Activated T-cell treated with anti-CD3 and anti-CD28 coated beads, Interleukin-2, amount 50 U/mL, for 72 hours (primary cell): ENCODE measurements around the gene SRBD1. TPM values are rescaled to one million over a fixed set of nuclear protein-coding genes. Genes with fewer than 3 reads are reported as not detected.

Experiments
- ATAC-seq, 2 donors: fragments of 150-1000 bp; cut with Tn5 transposase; replicated peaks in 1 of 2; 2 replicates each; pipeline ENCODE4 v1.10.0; 2021; ENCODE audit warnings: moderate library complexity in 2 of 2, mild to moderate bottlenecking in 1 of 2
- DNase-seq, 2 donors: peaks; one replicate each; pipeline ENCODE4 v3.0.0; 2021 to 2022; ENCODE audit warnings: mixed read lengths in 1 of 2
- H3K27ac Mint-ChIP-seq: one replicate; pipeline ENCODE4 v1.8.0; 2022; ENCODE audit warnings: mild to moderate bottlenecking, moderate library complexity, mixed read lengths
- H3K27me3 Mint-ChIP-seq: one replicate; pipeline ENCODE4 v1.8.0; 2022; ENCODE audit warnings: low read depth, mixed read lengths
- H3K36me3 Mint-ChIP-seq, 2 donors: one replicate each; pipeline ENCODE4 v1.8.0; 2022; ENCODE audit warnings: mixed read lengths in 2 of 2, mild to moderate bottlenecking in 1 of 2; ENCODE audit not compliant: insufficient read depth in 2 of 2
- H3K4me1 Mint-ChIP-seq: one replicate; pipeline ENCODE4 v1.8.0; 2022; ENCODE audit warnings: low read depth, mixed read lengths
- H3K4me3 Mint-ChIP-seq, 2 donors: one replicate each; pipeline ENCODE4 v1.8.0; 2022; ENCODE audit warnings: mild to moderate bottlenecking in 2 of 2, mixed read lengths in 2 of 2, moderate library complexity in 2 of 2
- H3K9me3 Mint-ChIP-seq, 2 donors: one replicate each; pipeline ENCODE4 v1.8.0; 2022; ENCODE audit warnings: mixed read lengths in 2 of 2
- total RNA-seq, 2 donors: library from RNA; stranded (reverse); gene quantifications; one replicate each; pipeline ENCODE4 v1.2.3, GENCODE V29; 2022

SRBD1 gene
- total RNA-seq, 2 donors from 2014 or later: 19.0 to 20.3 TPM

DNA sequence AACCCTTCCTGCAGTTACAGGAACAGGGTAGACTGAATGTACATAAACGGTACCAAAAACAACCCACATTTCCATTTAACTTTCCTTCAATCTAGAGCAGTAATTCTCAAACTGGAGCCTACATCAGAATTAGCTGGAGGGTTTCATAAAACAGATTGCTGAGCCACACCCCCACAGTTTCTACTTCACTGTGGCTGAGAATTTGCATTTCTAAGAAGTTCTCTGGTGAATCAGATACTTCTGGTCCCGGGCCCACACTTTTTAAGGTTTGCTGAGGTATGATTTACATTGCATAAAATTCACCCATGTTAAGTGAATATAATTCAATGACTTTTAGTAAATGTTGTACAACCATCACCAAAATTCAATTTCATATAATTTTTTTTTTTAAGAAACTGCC is 113.7 kb downstream of the SRBD1 start:
- peak; percentile 57 to 61 for DNase-seq
- ATAC-seq: peak; percentile 91 to 93

DNA sequence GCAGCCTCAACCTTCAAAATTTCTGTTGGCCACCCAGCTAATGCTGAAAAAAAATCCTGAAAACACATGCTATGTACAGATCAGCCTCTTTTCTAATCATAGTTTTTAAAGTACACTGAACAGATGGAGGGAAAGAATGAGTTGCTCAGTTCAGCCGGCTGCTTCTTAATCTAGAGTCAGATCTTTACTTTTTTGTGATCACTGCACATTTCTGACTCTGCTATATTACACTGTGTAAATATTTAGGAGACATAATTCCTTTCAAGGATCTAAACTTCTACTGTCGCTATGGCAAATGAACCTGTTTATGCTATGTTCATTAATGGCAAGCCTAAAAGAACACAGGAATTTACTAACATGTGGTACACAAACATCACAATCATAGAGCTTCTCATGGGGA is 114.2 kb downstream of the SRBD1 start:
- H3K27ac Mint-ChIP-seq: peak overlapping the region; percentile 25
- ATAC-seq (peak; percentile 53 to 57), DNase-seq (no peak)
- H3K27me3 Mint-ChIP-seq: no peaks in the 10 kb centered on the region
- peaks cover 3 to 6% of the 10 kb centered on the region in 2 donors for H3K9me3 Mint-ChIP-seq
- peaks cover 6 to 11% of the 10 kb centered on the region in 2 donors for H3K36me3 Mint-ChIP-seq
- H3K4me1 Mint-ChIP-seq: peaks cover 38% of the 10 kb centered on the region
- H3K4me3 Mint-ChIP-seq: peak overlapping the region; percentile 48 to 57

More for the DNA sequence above, 113.7 kb downstream of the SRBD1 start:
- Mint-ChIP-seq H3K27me3 (no peaks in the 10 kb centered on the region), H3K27ac (peak overlapping the region; percentile 25), H3K4me1 (peaks cover 38% of the 10 kb centered on the region), H3K4me3 (peak overlapping the region; percentile 48 to 57), H3K36me3 (peaks cover 9 to 16% of the 10 kb centered on the region in 2 donors), H3K9me3 (peaks cover 3 to 6% of the 10 kb centered on the region in 2 donors)

DNA sequence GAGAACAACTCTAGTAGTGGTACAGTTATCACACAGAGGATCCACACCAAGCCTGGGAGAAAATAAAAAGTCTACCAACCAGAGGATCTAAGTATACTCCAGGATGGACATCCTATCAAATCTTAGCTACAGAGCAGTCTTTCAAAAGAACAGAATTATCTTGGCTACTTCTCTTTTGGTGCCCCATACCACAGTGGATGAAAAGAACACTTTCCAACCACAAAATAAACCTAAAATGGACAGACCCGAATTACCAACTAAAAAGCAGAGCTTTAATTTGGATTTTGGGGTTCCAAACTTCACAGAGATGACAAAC is 116.1 kb downstream of the SRBD1 start:
- ATAC-seq: no peak
- H3K4me1 Mint-ChIP-seq: peaks cover 38% of the 10 kb centered on the region
- peak overlapping the region in 1 of 2 donors; percentile 41 for H3K4me3 Mint-ChIP-seq
- DNase-seq: no peak
- H3K9me3 Mint-ChIP-seq: peaks cover 0 to under 1% of the 10 kb centered on the region in 2 donors
- peak overlapping the region; percentile 81 for H3K27ac Mint-ChIP-seq
- H3K36me3 Mint-ChIP-seq: peaks cover under 1 to 2% of the 10 kb centered on the region in 2 donors
- no peaks in the 10 kb centered on the region for H3K27me3 Mint-ChIP-seq

DNA sequence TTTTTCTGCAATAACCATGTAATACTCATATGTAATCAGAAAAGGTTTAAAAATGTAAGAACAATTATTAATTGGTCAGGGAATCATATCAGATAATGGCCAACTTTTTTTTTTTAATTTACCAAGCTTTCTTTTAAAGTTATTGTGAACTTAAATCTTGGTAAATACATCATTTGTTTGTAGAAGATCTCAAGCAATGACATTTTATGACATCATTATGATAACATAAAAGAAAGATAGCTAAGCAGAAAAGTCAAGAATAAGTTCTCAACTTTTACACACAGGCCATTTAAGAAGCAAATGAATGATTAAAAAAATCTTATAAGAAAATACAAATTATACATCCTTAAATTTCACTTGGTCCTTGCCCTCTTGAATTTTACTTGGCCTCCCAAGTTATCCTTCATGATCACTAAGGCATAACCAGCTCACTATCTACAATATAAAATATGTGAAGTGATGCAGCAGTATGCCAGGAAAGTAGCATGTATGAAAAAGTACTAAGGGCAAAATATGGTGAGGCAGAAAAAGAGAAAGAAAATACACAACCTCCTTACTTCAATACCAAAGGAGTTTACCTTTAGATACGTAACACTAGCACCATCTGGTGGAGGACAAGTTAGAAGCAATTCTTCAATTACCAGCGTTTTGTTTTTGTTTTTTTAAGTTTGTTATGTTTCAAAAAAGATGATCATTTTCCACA is 116.6 kb downstream of the SRBD1 start:
- Mint-ChIP-seq H3K27ac (peak overlapping the region; percentile 81), H3K36me3 (no peaks in the 10 kb centered on the region), H3K27me3 (no peaks in the 10 kb centered on the region), H3K4me1 (peaks cover 37% of the 10 kb centered on the region), H3K9me3 (no peaks in the 10 kb centered on the region), H3K4me3 (peak overlapping the region in 1 of 2 donors; percentile 41)
- no peak for ATAC-seq
- peak in 1 of 2 donors; percentile 29 for DNase-seq

DNA sequence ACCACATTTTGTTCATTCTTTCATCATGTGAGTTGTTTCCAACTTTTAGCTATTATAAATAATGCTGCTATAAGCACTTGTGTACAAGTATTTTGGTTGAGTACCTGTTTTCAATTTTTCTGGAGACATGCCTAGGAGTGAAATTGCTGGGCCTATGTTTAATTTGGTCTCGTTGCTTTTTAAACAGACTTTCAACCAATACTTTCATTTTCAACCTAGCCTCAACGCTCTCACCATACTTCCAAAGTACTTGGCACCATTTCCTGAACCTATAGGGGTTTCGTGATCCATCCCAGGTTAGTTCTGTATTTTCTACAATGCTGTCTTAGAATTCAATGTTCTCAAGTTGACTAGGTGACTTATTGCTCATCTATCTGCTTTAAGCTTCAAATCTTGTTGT is 126.1 kb downstream of the SRBD1 start:
- Mint-ChIP-seq H3K36me3 (peaks cover 0 to 8% of the 10 kb centered on the region in 2 donors), H3K27ac (no peak overlapping the region), H3K4me1 (peaks cover 6% of the 10 kb centered on the region), H3K4me3 (no peak overlapping the region), H3K9me3 (no peaks in the 10 kb centered on the region), H3K27me3 (no peaks in the 10 kb centered on the region)
- no peak for DNase-seq
- no peak for ATAC-seq

DNA sequence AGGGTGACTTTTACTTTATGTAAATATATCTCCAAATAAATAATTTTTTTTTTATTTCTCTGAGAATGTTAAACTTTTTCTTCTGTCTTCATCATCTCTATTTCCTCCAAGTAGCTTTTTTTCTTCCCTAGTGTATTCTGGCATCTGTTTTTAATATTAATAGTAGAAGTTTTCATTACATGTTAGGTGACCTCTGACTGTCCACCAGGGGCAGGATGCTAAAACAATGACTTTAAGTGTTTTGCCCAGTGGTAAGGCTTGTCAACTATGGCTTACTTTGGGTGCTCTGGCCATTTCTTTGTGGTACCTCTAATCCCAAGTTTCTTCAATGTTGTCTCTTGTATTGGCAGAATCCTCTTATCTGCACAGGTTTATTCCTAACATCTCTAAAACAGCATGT is 127.1 kb downstream of the SRBD1 start:
- Mint-ChIP-seq H3K4me3 (no peak overlapping the region), H3K36me3 (peaks cover 0 to 9% of the 10 kb centered on the region in 2 donors), H3K27me3 (no peaks in the 10 kb centered on the region), H3K27ac (no peak overlapping the region), H3K9me3 (no peaks in the 10 kb centered on the region), H3K4me1 (peaks cover 6% of the 10 kb centered on the region)
- DNase-seq: no peak
- no peak for ATAC-seq

DNA sequence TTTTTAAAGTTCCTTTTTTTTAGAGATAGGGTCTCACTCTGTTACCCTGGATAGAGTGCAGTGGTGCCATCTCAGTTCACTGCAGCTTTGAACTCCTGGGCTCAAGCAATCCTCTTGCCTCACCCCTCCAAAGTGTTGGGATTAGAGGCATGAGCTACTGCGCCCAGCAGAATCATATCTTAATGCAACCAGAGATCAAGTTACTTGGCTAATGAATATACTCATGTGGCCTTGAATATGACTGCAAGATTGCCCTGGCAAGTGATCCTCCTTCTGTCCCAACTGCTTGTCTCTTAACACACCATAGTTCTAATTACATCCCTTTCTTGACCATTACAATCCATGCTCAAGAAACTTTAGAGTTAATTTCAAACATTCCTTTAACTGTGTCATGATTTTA is 133.5 kb downstream of the SRBD1 start:
- H3K9me3 Mint-ChIP-seq: peaks cover 0 to 1% of the 10 kb centered on the region in 2 donors
- ATAC-seq (no peak), DNase-seq (no peak)
- no peak overlapping the region for H3K4me3 Mint-ChIP-seq
- no peaks in the 10 kb centered on the region for H3K27me3 Mint-ChIP-seq
- no peaks in the 10 kb centered on the region for H3K4me1 Mint-ChIP-seq
- peaks cover 2 to 9% of the 10 kb centered on the region in 2 donors for H3K36me3 Mint-ChIP-seq
- H3K27ac Mint-ChIP-seq: no peak overlapping the region

DNA sequence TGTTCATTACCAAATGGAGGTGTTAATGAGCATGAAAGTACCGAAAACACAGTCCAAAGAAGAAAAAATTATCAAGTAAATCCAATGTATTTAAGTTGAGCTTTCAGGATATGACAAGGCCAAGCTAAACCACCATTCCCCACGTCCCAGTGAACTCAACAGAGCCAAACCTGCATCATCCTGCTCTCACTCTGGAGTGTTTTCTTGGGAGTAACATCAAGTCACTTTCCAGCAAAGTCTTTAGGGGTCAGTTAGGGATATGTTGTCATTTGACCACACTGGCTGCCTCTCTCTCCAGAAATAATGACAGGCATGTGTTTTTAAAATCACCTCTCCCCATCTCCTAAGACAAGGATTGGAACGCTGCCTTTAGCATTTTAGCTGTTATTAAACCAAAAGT is 140.5 kb downstream of the SRBD1 start:
- no peaks in the 10 kb centered on the region for H3K9me3 Mint-ChIP-seq
- ATAC-seq: no peak
- no peaks in the 10 kb centered on the region for H3K4me1 Mint-ChIP-seq
- no peak overlapping the region for H3K4me3 Mint-ChIP-seq
- DNase-seq: no peak
- H3K27ac Mint-ChIP-seq: no peak overlapping the region
- H3K36me3 Mint-ChIP-seq: peaks cover 0 to 3% of the 10 kb centered on the region in 2 donors
- H3K27me3 Mint-ChIP-seq: no peaks in the 10 kb centered on the region

DNA sequence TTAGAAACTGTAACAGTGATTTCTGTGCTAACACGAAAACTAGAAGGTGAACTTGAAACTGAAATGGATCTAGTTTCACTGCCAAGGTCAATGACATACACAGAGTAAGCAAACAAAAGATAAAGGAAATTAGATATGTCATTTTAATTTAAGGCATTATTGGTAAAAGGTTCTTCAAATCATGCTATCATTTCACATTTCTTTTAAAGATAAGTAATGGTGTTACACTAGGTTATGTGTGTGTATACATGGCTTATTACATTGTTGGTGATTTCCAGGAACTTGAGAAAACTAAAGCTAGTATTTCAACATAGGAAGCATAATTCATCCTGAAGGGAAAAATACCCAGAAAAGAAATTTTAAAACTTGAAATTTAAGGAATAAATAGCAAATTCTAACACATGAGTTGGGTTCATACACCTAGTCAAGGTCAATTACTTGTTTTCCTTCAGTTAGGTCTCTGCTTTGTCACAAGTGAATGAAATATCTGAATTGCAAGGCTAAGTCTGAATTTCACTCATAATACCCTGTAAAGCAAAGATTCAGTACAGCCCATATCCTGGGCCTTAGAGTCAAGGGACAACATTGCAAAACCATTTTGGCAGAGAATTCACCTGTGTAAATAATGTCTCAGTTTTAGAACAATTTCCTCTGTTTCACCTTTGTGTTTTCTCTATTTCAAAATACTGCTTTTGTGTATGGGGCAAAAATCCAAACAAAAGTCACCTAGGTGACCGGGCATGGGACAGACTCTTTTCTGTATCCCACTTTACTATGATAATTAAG is 141.6 kb downstream of the SRBD1 start:
- DNase-seq (no peak), ATAC-seq (no peak)
- Mint-ChIP-seq H3K27ac (no peak overlapping the region), H3K9me3 (no peaks in the 10 kb centered on the region), H3K4me1 (no peaks in the 10 kb centered on the region), H3K36me3 (no peaks in the 10 kb centered on the region), H3K4me3 (no peak overlapping the region), H3K27me3 (no peaks in the 10 kb centered on the region)

DNA sequence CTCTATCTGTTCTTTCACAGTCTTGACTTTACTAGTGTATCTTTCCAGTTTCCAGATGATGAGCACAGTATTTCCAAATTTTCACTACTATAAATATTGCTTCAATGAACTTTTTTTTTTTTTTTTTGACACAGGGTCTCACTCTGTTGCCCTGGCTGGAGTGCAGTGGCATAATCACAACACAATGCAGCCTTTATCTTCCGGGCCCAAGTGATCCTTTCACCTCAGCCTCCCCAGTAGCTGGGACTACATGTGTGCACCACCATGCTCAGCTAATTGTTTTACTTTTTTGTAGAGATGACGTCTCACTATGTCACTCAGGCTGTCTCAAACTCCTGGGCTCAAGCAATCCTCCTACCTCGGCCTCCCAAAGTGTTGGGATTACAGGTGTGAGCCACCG is 142.8 kb downstream of the SRBD1 start:
- no peaks in the 10 kb centered on the region for H3K36me3 Mint-ChIP-seq
- no peaks in the 10 kb centered on the region for H3K9me3 Mint-ChIP-seq
- H3K4me3 Mint-ChIP-seq: no peak overlapping the region
- DNase-seq: no peak
- no peaks in the 10 kb centered on the region for H3K27me3 Mint-ChIP-seq
- H3K27ac Mint-ChIP-seq: no peak overlapping the region
- no peaks in the 10 kb centered on the region for H3K4me1 Mint-ChIP-seq
- ATAC-seq: no peak

DNA sequence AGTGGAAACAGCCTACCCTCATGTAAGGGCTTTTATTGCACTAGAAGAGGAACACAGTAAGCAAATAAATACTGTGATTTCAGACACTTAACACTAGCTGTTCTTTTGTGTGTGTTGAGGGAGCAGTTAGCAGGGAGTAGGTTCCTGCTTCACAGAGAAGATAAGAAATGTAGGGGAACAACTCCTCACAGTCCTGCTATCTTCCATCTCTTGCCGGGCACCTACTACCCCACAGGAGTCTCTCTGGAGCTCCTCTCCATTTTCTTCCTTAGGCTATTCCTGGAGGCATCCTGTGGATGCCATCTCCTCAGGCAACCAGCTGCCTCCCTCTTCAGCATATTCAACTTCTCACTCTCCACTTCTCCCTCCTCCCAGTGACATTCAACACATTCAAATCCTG is 145.0 kb downstream of the SRBD1 start:
- H3K9me3 Mint-ChIP-seq: no peaks in the 10 kb centered on the region
- peaks cover 0 to 6% of the 10 kb centered on the region in 2 donors for H3K36me3 Mint-ChIP-seq
- no peaks in the 10 kb centered on the region for H3K4me1 Mint-ChIP-seq
- no peaks in the 10 kb centered on the region for H3K27me3 Mint-ChIP-seq
- H3K4me3 Mint-ChIP-seq: no peak overlapping the region
- no peak for DNase-seq
- no peak for ATAC-seq
- H3K27ac Mint-ChIP-seq: no peak overlapping the region

DNA sequence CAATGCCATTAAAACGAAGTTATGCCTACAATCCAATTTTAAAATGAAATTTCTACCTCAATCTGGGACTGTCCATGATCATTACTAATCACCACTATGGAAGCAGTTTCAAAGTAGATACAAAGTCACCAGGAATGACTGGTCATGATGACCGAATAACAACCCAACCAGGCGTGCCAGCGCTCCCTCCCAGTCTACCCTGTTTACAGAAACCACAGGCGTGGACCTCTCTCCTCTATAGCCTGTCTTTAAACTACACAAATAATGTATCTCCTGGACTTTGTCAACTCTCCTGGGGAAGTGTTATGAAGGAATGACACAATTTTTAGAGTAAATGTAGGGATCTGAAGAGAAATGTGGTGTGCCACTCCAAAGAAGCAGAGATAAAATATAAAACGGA is 150.2 kb downstream of the SRBD1 start:
- Mint-ChIP-seq H3K9me3 (no peaks in the 10 kb centered on the region), H3K4me1 (no peaks in the 10 kb centered on the region), H3K4me3 (no peak overlapping the region), H3K27ac (no peak overlapping the region), H3K36me3 (peaks cover 1 to 8% of the 10 kb centered on the region in 2 donors), H3K27me3 (no peaks in the 10 kb centered on the region)
- ATAC-seq (no peak), DNase-seq (no peak)

DNA sequence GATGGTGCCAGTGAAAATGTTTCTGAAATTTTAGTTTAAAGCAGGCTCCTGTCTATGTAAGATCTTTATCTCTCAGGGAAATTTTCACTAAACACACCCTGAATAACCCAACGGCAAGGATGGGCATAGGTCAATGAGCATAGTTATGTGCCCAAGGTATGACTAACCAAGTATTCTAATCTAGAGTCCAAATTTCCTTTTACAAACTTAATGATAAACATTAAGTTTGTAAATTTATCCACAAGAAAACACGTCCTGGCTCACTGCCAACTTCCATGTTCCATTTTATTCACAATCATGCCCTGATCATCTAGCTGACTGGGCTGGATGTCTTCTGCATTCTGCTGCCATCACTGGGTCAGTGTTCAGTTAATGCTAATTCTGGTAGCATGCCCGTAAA is 151.2 kb downstream of the SRBD1 start:
- DNase-seq (no peak), ATAC-seq (no peak)
- Mint-ChIP-seq H3K27ac (no peak overlapping the region), H3K27me3 (no peaks in the 10 kb centered on the region), H3K4me1 (no peaks in the 10 kb centered on the region), H3K9me3 (no peaks in the 10 kb centered on the region), H3K36me3 (peaks cover 1 to 8% of the 10 kb centered on the region in 2 donors), H3K4me3 (no peak overlapping the region)
